GM08714 (cell line): ENCODE results near the gene LHFPL2.
"Not testable (repeated sequence)": the region's sequence is repeated elsewhere in the genome, so short reads cannot be mapped to it uniquely, and the experiment has no call there.

Source experiments
- H3K4me3 ChIP-seq: fragments of 200-500 bp; sonication (Bioruptor generic); 2 replicates; pipeline ENCODE4 v1.5.1; 2014; ENCODE audit warnings: mild to moderate bottlenecking, low read length, inconsistent platforms
- ZNF274 ChIP-seq: IDR thresholded peaks from 2 replicates; pipeline ENCODE4 v1.6.1; 2012; ENCODE audit warnings: mild to moderate bottlenecking, low read depth, low read length

Gene LHFPL2, protein sequence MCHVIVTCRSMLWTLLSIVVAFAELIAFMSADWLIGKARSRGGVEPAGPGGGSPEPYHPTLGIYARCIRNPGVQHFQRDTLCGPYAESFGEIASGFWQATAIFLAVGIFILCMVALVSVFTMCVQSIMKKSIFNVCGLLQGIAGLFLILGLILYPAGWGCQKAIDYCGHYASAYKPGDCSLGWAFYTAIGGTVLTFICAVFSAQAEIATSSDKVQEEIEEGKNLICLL

DNA sequence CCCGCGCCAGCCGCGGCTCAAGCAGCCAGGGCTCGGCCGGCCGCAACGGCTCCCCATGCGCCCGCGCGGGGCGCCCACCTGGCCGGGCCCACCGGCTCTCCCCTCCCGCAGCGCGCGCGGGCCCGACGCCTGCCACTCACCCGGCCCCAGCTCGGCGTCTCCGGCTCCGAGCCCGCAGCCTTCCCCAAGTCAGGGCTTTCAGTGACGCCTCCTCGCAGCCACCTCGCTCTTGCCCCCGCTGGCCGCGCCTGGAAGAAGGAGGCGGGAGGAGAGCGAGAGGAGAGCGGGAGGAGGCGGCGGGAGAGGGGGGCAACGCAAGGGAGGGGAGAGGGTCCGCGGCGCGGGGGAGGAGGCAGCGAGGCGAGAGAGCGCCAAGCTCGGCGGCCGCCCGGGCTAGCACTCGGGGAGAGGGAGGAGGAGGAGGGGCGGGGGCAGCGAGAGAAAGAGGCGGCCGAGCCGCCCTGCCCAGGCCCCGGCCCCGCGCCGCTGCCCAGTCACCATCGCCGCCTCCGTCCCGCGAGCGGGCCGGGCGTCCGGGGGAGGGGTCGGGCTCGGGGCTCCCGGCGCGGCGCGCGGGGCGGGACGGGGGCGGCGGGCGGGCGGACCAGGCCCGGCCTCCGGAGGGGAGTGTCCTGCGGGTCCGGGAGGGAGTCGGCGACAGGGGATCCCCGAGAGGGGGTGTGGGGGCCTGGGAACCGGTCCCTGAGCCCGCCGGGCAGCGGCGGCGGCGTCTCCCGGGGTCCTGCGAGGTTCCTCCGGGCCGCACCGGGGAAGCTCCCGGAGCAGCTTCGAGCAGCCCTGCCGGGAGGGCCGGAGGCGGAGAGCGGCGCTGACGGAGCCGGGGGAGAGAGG lies at the start of gene LHFPL2:
Gene LHFPL2, minus strand, starts transcription at position 414 of the 852 bp plus-strand sequence. CDS start 138,559 bp downstream, outside the sequence.
- peak within 1 kb of the TSS; percentile 96 for H3K4me3 ChIP-seq
- no peak for TF ChIP-seq ZNF274

DNA sequence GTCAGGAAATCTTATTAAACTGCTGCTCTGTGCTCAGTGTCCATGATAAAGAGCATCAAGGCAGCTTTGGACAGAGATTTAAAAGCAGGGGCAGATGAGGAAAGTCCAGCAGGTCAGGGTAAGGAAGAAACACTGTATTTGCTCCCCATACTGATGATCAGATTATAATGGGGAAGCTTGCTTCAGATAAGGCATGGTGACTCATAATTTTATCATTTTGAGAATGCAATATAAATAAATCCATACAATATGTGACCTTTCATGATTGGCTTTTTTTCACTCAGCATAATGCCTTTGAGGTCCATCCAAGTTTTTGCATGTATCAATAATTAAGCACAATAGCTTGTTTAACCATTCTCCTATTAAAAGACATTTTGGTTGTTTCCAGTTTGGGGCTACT lies 48.1 kb upstream of the LHFPL2 start:
- TF ChIP-seq ZNF274, result no peak

DNA sequence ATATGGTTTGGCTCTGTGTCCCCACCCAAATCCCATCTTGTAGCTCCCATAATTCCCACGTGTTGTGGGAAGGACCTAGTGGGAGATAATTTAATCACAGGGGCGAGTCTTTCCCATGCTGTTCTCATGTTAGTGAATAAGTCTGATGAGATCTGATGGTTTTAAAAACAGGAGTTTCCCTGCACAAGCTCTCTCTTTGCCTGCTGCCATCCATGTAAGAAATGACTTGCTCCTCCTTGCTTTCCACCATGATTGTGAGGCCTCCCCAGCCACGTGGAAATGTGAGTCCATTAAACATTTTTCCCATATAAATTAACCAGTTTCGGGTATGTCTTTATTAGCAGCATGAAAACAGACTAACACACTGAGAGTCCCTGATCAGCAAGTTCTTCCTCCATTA lies 47.5 kb upstream of the LHFPL2 start:
- not testable (repeated sequence) for H3K4me3 ChIP-seq

More for the DNA sequence above, 48.1 kb upstream of the LHFPL2 start:
- no peak overlapping the region for H3K4me3 ChIP-seq

DNA sequence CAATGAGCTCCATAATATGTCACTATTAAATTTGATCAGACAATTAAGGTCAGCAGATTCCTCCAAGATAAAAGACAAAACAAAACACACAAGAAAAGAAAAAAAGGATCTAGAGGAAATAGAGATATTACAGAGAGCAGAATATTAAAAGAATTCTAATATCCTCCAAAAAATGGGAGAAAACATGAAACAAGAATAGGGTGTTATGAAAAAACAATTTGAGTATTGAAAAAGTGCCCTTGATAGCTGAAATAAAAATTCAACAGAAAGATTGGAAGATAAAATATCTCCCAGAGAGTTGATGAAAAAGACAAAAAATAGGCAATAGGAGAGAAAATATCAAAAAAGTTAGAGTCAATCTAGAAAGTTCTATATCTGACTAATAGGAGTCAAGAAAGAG lies 44.8 kb upstream of the LHFPL2 start:
- no peak overlapping the region for H3K4me3 ChIP-seq
- no peak for TF ChIP-seq ZNF274

DNA sequence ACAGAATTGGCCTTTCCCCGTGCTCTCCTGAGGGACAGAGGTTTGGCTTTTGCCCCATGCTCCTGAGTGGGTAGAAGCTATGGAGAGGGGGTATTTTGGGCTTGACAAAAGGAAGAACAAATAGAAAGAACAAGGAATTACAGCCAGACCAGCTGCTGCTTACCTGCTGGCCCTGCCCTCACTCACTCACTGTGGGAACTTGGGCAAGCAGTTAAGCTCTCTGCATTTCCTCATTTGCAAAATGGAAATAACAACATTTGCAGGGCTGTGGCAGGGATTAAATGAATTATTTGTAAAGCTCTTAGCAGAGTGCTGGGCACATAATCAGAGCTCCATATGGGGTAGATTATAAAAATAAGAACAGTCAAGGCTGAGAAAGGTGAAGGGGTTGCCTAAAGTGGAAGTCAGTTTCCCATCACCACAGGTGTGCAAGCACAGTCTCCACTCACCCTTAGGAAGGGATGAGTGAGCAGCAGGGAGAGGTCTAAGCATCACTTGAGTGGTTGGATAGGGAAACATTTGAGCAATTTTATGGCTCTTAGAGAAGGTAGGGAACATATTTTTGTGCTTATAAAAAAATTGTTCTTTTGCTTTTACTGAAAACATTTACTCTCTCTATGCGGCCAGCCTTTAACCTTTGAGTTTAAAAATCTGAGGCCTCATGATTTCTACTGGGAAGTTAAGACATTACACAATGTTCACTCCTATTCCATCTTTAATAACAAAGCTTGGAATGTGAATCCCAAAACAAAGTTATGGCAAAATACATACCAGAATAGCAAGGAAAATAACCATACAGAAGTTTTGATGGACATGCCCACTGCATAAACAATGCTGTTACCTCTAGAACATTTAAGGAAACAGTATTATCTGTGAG lies 42.8 kb upstream of the LHFPL2 start:
- H3K4me3 ChIP-seq, result no peak overlapping the region
- no peak for TF ChIP-seq ZNF274

DNA sequence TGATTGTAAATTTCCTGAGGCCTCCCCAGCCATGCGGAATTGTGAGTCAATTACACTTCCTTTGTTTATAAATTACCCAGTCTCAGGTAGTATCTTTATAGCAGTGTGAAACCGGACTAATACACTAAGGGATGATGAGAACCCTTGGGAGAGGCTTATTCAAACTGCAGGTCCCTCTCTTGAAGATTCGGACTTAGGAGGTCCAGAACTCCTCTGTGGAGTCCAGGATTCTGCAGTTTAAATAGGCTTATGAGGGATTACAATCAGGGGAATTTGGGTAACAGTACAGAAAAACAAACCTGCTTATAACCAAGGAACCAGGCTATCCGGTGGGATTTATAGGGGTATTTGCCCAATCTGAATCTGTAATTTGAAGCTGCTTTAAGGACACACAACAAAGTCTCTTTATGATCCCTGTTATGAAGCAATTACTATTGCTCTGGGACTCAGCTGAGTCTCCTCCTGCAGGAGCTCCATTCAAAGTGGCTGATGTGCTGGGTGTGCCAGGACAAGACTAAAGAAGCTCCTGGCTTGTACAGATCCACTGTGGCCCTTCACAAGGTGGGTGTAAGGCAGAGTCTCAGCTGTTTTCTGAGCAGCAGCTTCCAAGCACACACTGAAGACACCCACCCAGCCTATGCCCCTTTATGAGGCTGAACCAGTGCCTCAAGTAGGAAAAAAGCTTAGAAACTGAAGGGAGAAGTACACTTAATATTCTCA lies 41.8 kb upstream of the LHFPL2 start:
- TF ChIP-seq ZNF274, result no peak
- H3K4me3 ChIP-seq, result no peak overlapping the region

DNA sequence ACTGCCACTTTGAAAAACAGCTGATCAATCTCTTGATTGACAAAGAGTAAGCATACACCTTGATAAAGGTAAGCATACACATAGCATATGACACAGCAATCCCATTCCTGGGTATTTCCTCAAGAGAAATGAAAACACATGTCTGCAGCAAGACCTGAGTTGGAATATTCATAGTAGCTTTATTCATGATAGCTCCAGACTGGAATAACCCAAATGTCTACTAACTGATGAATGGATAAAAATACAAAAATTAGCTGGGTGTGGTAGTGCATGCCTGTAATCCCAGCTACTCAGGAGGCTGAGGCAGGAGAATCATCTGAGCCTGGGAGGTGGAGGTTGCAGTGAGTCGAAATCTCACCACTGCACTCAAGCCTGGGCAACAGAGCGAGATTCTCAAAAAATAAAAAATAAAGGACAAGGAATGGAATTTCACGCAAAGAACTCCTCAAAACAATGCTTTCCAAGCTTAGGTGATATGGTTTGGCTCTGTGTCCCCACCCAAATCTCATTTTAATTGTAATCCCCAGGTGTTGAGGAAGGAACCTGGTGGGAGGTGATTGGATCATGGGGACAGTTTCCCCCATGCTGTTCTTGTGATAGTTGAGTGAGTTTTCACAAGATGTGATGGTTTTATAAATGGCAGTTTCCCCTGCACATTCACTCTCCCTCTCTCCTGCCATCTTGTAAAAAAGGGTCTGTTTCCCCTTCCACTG lies 41.1 kb upstream of the LHFPL2 start:
- no peak overlapping the region for H3K4me3 ChIP-seq
- no peak for TF ChIP-seq ZNF274

DNA sequence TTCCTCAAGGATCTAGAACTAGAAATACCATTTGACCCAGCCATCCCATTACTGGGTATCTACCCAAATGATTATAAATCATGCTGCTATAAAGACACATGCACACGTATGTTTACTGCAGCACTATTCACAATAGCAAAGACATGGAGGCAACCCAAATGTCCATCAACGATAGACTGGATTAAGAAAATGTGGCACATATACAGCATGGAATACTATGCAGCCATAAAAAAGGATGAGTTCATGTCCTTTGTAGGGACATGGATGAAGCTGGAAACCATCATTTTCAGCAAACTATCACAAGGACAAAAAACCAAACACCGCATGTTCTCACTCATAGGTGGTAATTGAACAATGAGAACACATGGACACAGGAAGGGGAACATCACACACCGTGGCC lies 38.9 kb upstream of the LHFPL2 start:
- H3K4me3 ChIP-seq, result not testable (repeated sequence)

DNA sequence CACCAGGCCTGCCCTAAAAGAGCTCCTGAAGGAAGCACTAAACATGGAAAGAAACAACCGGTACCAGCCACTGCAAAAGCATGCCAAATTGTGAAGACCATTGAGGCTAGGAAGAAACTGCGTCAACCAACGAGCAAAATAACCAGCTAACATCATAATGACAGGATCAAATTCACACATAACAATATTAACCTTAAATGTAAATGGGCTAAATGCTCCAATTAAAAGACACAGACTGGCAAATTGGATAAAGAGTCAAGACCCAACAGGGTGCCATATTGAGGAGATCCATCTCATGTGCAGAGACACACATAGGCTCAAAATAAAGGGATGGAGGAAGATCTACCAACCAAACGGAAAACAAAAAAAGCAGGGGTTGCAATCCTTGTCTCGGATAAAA lies 35.3 kb upstream of the LHFPL2 start:
- H3K4me3 ChIP-seq, result not testable (repeated sequence)

DNA sequence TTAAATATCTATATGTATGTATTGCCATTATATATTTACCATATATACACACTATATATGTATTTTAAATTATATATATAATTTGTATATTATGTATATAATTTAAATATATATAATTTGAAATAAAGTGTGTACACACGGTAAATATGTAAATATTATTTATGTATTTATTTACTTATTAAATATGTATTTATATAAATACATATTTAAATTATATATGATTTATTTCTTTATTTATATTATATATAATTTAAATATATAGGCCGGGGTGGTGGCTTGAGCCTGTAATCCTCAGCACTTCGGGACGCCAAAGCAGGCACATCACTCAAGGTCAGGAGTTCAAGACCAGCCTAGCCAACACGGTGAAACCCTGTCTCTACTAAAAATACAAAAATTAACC lies 31.3 kb upstream of the LHFPL2 start:
- H3K4me3 ChIP-seq, result no peak overlapping the region
- TF ChIP-seq ZNF274, result no peak

DNA sequence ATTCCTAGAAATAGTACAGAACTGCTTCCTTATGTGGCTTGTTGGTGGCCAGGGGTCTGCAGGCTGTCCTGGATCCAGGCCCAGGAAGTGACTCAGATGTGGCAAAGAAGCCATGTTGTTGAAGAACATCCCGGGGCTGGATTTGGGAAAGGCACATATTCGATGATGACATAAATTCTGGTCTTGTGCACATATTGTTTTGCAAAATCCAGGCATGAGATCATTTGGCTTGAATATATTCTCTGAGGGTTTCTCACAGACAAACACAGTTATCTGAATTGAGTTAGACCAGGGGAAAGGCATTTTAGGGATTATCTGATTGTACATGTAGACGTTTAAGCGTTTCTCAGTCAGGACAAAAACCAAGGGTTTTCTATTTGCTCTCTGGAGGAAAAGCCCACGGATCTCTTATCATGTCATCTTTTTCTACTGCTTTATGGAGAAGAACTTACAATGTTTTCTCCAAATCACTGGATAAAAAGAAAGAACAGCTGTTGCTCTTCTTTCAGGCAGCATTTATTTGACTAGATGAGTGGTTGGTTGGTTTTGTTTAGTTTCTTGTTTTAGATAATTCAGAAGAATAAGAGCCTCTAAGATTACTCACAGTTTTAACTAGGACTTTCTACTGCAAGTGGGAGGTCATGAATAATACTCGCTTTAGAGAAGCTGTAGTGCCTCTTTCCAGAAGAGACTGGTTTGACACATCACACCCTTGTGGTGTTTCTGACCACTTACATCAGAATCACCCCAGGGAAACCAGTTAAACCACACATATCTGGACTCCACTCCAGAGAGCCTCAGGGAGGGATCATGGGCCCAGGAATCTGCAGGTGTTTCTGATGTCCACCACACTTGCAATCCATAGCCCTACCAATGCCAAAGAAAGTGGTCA lies 29.5 kb upstream of the LHFPL2 start:
- no peak overlapping the region for H3K4me3 ChIP-seq
- no peak for TF ChIP-seq ZNF274

DNA sequence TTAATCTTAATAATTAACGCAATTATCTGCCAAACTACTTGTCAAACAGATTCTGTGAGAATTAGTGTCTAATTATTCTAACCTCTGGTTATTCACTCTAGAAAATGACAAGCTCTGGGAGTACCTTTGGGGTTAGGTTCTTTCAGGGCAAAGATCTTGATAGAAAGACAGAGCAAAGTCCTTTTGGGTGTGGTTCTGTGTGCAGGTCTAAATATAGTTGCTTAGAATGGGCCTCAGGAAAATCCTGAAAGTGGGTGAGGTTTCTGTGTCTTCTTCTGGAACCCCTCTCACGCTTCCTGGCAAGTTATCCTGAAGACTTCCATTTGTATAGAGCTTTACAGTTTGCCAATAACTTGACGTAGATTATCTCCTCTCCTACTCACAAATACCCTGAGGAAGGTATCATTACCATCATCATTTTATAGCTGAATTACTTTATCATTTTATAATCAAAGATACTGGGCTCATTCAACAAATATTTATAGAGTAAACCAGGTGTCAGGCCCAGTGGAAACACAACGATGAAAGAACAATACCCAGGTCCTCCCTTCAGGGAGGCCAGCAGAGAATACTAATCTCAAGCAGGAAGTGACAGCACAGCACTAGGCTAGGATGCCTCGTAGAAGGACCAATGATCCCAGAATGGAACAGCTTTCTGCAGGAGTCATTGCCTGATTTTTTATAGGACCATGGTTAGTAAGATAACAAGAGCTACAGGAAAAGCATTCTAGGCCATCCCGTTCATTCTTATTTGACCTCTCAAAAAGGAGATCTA lies 27.6 kb upstream of the LHFPL2 start:
- no peak for TF ChIP-seq ZNF274
- no peak overlapping the region for H3K4me3 ChIP-seq

DNA sequence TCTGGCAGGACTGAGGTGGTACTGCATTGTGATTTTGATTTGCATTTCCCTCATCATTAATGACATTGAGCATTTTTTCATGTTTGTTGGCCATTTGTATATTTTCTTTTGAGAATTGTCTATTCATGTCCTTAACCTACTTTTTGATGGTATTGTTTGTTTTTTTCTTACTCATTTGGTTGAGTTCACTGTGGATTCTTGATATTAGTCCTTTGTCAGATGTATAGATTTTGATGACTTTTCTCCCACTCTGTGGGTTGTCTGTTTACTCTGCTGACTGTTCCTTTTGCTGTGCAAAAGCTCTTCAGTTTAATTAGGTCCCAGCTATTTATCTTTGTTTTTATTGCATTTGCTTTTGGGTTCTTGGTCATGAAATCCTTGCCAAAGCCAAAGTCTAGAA lies 25.3 kb upstream of the LHFPL2 start:
- not testable (repeated sequence) for H3K4me3 ChIP-seq
